ENCODE measurements around the gene SLC6A12. TPM values are rescaled to one million over a fixed set of nuclear protein-coding genes. Genes with fewer than 3 reads are reported as not detected.

SLC6A12 gene
- total RNA-seq, 1 donor from 2014 or later, result 3.0 TPM

- no peaks in the 10 kb centered on the region for H3K4me1 Mint-ChIP-seq (ENCODE audit: unreplicated experiment)
- H3K36me3 Mint-ChIP-seq, result no peaks in the 10 kb centered on the region
- no peak overlapping the region for H3K27ac Mint-ChIP-seq
- H3K27me3 Mint-ChIP-seq, result peaks cover 42% of the 10 kb centered on the region
- DNase-seq (ENCODE audit: extremely low spot score, unreplicated experiment), result no peak
- no peaks in the 10 kb centered on the region for H3K9me3 Mint-ChIP-seq
- no peak overlapping the region for H3K4me3 Mint-ChIP-seq
- TF ChIP-seq CTCF (conservative IDR thresholded peaks at IDR 0.05), result peak; percentile 80
Measured at GRCh38 chr12:153080-153746, 60.7 kb downstream of the SLC6A12 start.

GRCh38 chr12:152440-152839 is 61.5 kb downstream of the SLC6A12 start:
- DNase-seq (ENCODE audit: extremely low spot score, unreplicated experiment), result no peak
- no peak overlapping the region for H3K4me3 Mint-ChIP-seq
- H3K4me1 Mint-ChIP-seq (ENCODE audit: unreplicated experiment), result no peaks in the 10 kb centered on the region
- H3K36me3 Mint-ChIP-seq, result no peaks in the 10 kb centered on the region
- H3K27me3 Mint-ChIP-seq, result peaks cover 49% of the 10 kb centered on the region
- no peaks in the 10 kb centered on the region for H3K9me3 Mint-ChIP-seq
- no peak overlapping the region for H3K27ac Mint-ChIP-seq
- no peak for TF ChIP-seq CTCF (conservative IDR thresholded peaks at IDR 0.05)

GRCh38 chr12:151579-151978 is 62.4 kb downstream of the SLC6A12 start:
- Mint-ChIP-seq H3K4me1 (ENCODE audit: unreplicated experiment) (no peaks in the 10 kb centered on the region), H3K9me3 (no peaks in the 10 kb centered on the region), H3K36me3 (no peaks in the 10 kb centered on the region), H3K4me3 (no peak overlapping the region), H3K27ac (no peak overlapping the region), H3K27me3 (peaks cover 49% of the 10 kb centered on the region)
- DNase-seq (ENCODE audit: extremely low spot score, unreplicated experiment), result no peak
- TF ChIP-seq CTCF (conservative IDR thresholded peaks at IDR 0.05), result no peak

- DNase-seq (ENCODE audit: extremely low spot score, unreplicated experiment), result no peak
- Mint-ChIP-seq H3K4me1 (ENCODE audit: unreplicated experiment) (peaks cover 18% of the 10 kb centered on the region), H3K36me3 (no peaks in the 10 kb centered on the region), H3K27ac (no peak overlapping the region), H3K9me3 (no peaks in the 10 kb centered on the region), H3K27me3 (peaks cover 47% of the 10 kb centered on the region), H3K4me3 (no peak overlapping the region)
- TF ChIP-seq CTCF (conservative IDR thresholded peaks at IDR 0.05), result no peak
Measured at GRCh38 chr12:148676-149416, 65.1 kb downstream of the SLC6A12 start.

- Mint-ChIP-seq H3K9me3 (no peaks in the 10 kb centered on the region), H3K4me3 (no peak overlapping the region), H3K36me3 (no peaks in the 10 kb centered on the region), H3K27ac (no peak overlapping the region), H3K4me1 (ENCODE audit: unreplicated experiment) (peaks cover 28% of the 10 kb centered on the region), H3K27me3 (peaks cover 42% of the 10 kb centered on the region)
- TF ChIP-seq CTCF (conservative IDR thresholded peaks at IDR 0.05), result no peak
- DNase-seq (ENCODE audit: extremely low spot score, unreplicated experiment), result no peak
Measured at GRCh38 chr12:147242-147641, 66.7 kb downstream of the SLC6A12 start.
